BLaER1 treated with 17β-estradiol and CSF1 and Interleukin-3, amounts not matched to agents 10 nM and 100 nM (cell line): ENCODE measurements around the gene TALDO1.

ENCODE experiments used
- H3K27ac ChIP-seq, 11 experiments: shearing (Covaris generic); formaldehyde crosslinking; 2 replicates each; pipeline ENCODE4 v1.8.1; 2022
- H3K27me3 ChIP-seq, 11 experiments: shearing (Covaris generic); formaldehyde crosslinking; 2 replicates each; pipeline ENCODE4 v1.8.1; 2022
- H3K36me3 ChIP-seq, 11 experiments: shearing (Covaris generic); formaldehyde crosslinking; 2 replicates each; pipeline ENCODE4 v1.8.1; 2022
- H3K4me1 ChIP-seq, 10 experiments: shearing (Covaris generic); formaldehyde crosslinking; 2 replicates each; pipeline ENCODE4 v1.8.1; 2022
- H3K4me2 ChIP-seq, 11 experiments: shearing (Covaris generic); formaldehyde crosslinking; 2 replicates each; pipeline ENCODE4 v1.8.1; 2022
- H3K4me3 ChIP-seq, 10 experiments: shearing (Covaris generic); formaldehyde crosslinking; 2 replicates each; pipeline ENCODE4 v1.8.1; 2022
- H3K9ac ChIP-seq, 11 experiments: shearing (Covaris generic); formaldehyde crosslinking; 2 replicates each; pipeline ENCODE4 v1.8.1; 2022
- H3K9me3 ChIP-seq, 11 experiments: shearing (Covaris generic); formaldehyde crosslinking; replicated peaks in 1 of 11; 2 replicates each; pipeline ENCODE4 v1.8.1; 2022
- H4K20me1 ChIP-seq, 11 experiments: shearing (Covaris generic); formaldehyde crosslinking; 2 replicates each; pipeline ENCODE4 v1.8.1; 2022
- Cebpa-rat ChIP-seq, 11 experiments: shearing (Covaris generic); IDR thresholded peaks; 2 replicates each; pipeline ENCODE4 v1.8.1; 2022

Gene TALDO1

GRCh38 chr11:747158-748006, at the start of gene TALDO1:
Gene TALDO1 (plus strand): TSS chr11:747464. CDS start chr11:747482, 18 bp downstream.
- H3K4me1 ChIP-seq: peaks cover 33 to 48% (median 39%) of the 10 kb centered on the region in 10 experiments
- H4K20me1 ChIP-seq: peaks cover 32 to 49% (median 37%) of the 10 kb centered on the region in 11 experiments
- H3K9ac ChIP-seq: peak within 1 kb of the TSS; percentile 93 to 99 (median 98)

GRCh38 chr11:697811-698311, 49.4 kb upstream of the TALDO1 start:
- H3K36me3 ChIP-seq: peaks cover 9 to 35% (median 14%) of the 10 kb centered on the region in 11 experiments
- no peaks in the 10 kb centered on the region for H3K27me3 ChIP-seq
- peaks cover 0 to 10% (median 0%) of the 10 kb centered on the region in 11 experiments; a peak in 8 of 22 replicates for H3K9me3 ChIP-seq
- peak overlapping the region in 8 of 10 experiments; percentile 8 to 94 (median 80); a peak in 9 of 20 replicates for H3K4me3 ChIP-seq
- H3K27ac ChIP-seq: peak overlapping the region; percentile 97 to 100 (median 100)
- H3K9ac ChIP-seq: peak overlapping the region; percentile 95 to 100 (median 99)
- H3K4me1 ChIP-seq: peaks cover 73 to 85% (median 78%) of the 10 kb centered on the region in 10 experiments
- TF ChIP-seq Cebpa-rat (IDR thresholded peaks at IDR 0.05): no peak
- peak overlapping the region; percentile 72 to 97 (median 89) for H3K4me2 ChIP-seq
- peaks cover 5 to 55% (median 16%) of the 10 kb centered on the region in 11 experiments; a peak in 19 of 22 replicates for H4K20me1 ChIP-seq

More at GRCh38 chr11:747158-748006, at the start of gene TALDO1:
- H3K4me2 ChIP-seq: peak within 1 kb of the TSS; percentile 88 to 99 (median 96)
- TF ChIP-seq Cebpa-rat (IDR thresholded peaks at IDR 0.05): no peak
- H3K27ac ChIP-seq: peak within 1 kb of the TSS; percentile 86 to 99 (median 97)
- no peaks in the 10 kb centered on the region for H3K9me3 ChIP-seq
- H3K36me3 ChIP-seq: peaks cover 8 to 30% (median 24%) of the 10 kb centered on the region in 11 experiments
- H3K4me3 ChIP-seq: peak within 1 kb of the TSS; percentile 88 to 100 (median 94)
- H3K27me3 ChIP-seq: no peaks in the 10 kb centered on the region

- H3K9me3 ChIP-seq: peaks cover 0 to 10% (median 0%) of the 10 kb centered on the region in 11 experiments; a peak in 8 of 22 replicates
- peaks cover 0 to 55% (median 14%) of the 10 kb centered on the region in 11 experiments; a peak in 13 of 22 replicates for H4K20me1 ChIP-seq
- no peaks in the 10 kb centered on the region for H3K27me3 ChIP-seq
- H3K36me3 ChIP-seq: peaks cover 9 to 42% (median 21%) of the 10 kb centered on the region in 11 experiments
- H3K4me1 ChIP-seq: peaks cover 68 to 80% (median 76%) of the 10 kb centered on the region in 10 experiments
- TF ChIP-seq Cebpa-rat (IDR thresholded peaks at IDR 0.05): no peak
- peak overlapping the region in 5 of 10 experiments; percentile 8 to 94 (median 73); a peak in 6 of 20 replicates for H3K4me3 ChIP-seq
- H3K4me2 ChIP-seq: peak overlapping the region; percentile 72 to 97 (median 89)
- H3K9ac ChIP-seq: peak overlapping the region; percentile 95 to 100 (median 99)
- peak overlapping the region; percentile 97 to 100 (median 100); a peak in 21 of 22 replicates for H3K27ac ChIP-seq
These were observed 48.7 kb upstream of the TALDO1 start for GRCh38 chr11:698493-699115.

GRCh38 chr11:699116-699508, 48.2 kb upstream of the TALDO1 start:
- Histone ChIP-seq H3K27me3 (peaks cover 0 to 2% (median 0%) of the 10 kb centered on the region in 11 experiments; a peak in 2 of 22 replicates), H3K36me3 (peaks cover 9 to 43% (median 21%) of the 10 kb centered on the region in 11 experiments), H3K4me3 (peak overlapping the region in 2 of 10 experiments; percentile 8 to 94; a peak in 2 of 20 replicates), H4K20me1 (peaks cover 0 to 52% (median 14%) of the 10 kb centered on the region in 11 experiments; a peak in 12 of 22 replicates), H3K9me3 (peaks cover 0 to 10% (median 0%) of the 10 kb centered on the region in 11 experiments; a peak in 8 of 22 replicates), H3K9ac (peak overlapping the region; percentile 95 to 100 (median 99); a peak in 17 of 22 replicates), H3K27ac (peak overlapping the region in 10 of 11 experiments; percentile 97 to 100 (median 100); a peak in 20 of 22 replicates), H3K4me1 (peaks cover 63 to 74% (median 71%) of the 10 kb centered on the region in 10 experiments), H3K4me2 (peak overlapping the region; percentile 72 to 97 (median 89))
- TF ChIP-seq Cebpa-rat (IDR thresholded peaks at IDR 0.05): no peak

GRCh38 chr11:699753-700152, 47.5 kb upstream of the TALDO1 start:
- peak overlapping the region; percentile 72 to 97 (median 89) for H3K4me2 ChIP-seq
- H4K20me1 ChIP-seq: peaks cover 0 to 57% (median 21%) of the 10 kb centered on the region in 11 experiments; a peak in 13 of 22 replicates
- TF ChIP-seq Cebpa-rat (IDR thresholded peaks at IDR 0.05): no peak
- peaks cover 61 to 74% (median 71%) of the 10 kb centered on the region in 10 experiments for H3K4me1 ChIP-seq
- H3K9ac ChIP-seq: peak overlapping the region in 9 of 11 experiments; percentile 6 to 99 (median 39); a peak in 12 of 22 replicates
- peaks cover 0 to 8% (median 3%) of the 10 kb centered on the region in 11 experiments; a peak in 16 of 22 replicates for H3K27me3 ChIP-seq
- peaks cover 0 to 10% (median 0%) of the 10 kb centered on the region in 11 experiments; a peak in 8 of 22 replicates for H3K9me3 ChIP-seq
- peaks cover 9 to 49% (median 27%) of the 10 kb centered on the region in 11 experiments for H3K36me3 ChIP-seq
- peak overlapping the region in 10 of 11 experiments; percentile 58 to 100 (median 100); a peak in 16 of 22 replicates for H3K27ac ChIP-seq
- H3K4me3 ChIP-seq: no peak overlapping the region

- H3K27me3 ChIP-seq: peaks cover 19 to 29% (median 25%) of the 10 kb centered on the region in 11 experiments
- peaks cover 9 to 54% (median 28%) of the 10 kb centered on the region in 11 experiments for H3K36me3 ChIP-seq
- H3K4me2 ChIP-seq: peak overlapping the region in 10 of 11 experiments; percentile 67 to 97 (median 85); a peak in 20 of 22 replicates
- peak overlapping the region in 3 of 11 experiments; percentile 4 to 32 (median 31); a peak in 3 of 22 replicates for H3K27ac ChIP-seq
- no peak for TF ChIP-seq Cebpa-rat (IDR thresholded peaks at IDR 0.05)
- no peak overlapping the region for H3K4me3 ChIP-seq
- 0 out of 22 replicates have a peak overlapping the region, but pooled peaks of 1 of the 11 experiments have one; percentile 17 for H3K9ac ChIP-seq
- peaks cover 63 to 87% (median 78%) of the 10 kb centered on the region in 10 experiments for H3K4me1 ChIP-seq
- H4K20me1 ChIP-seq: peaks cover 0 to 71% (median 40%) of the 10 kb centered on the region in 11 experiments; a peak in 17 of 22 replicates
- peaks cover 0 to 10% (median 0%) of the 10 kb centered on the region in 11 experiments; a peak in 8 of 22 replicates for H3K9me3 ChIP-seq
These were observed 45.4 kb upstream of the TALDO1 start for GRCh38 chr11:701741-702461.
